Measurements from ENCODE around the gene MRPL34. TPM values are rescaled to one million over a fixed set of nuclear protein-coding genes. Genes with fewer than 3 reads are reported as not detected.

Gene MRPL34
- 100 to 1,000 TPM; 189 to 270 (median 197) TPM for polyA plus RNA-seq

DNA sequence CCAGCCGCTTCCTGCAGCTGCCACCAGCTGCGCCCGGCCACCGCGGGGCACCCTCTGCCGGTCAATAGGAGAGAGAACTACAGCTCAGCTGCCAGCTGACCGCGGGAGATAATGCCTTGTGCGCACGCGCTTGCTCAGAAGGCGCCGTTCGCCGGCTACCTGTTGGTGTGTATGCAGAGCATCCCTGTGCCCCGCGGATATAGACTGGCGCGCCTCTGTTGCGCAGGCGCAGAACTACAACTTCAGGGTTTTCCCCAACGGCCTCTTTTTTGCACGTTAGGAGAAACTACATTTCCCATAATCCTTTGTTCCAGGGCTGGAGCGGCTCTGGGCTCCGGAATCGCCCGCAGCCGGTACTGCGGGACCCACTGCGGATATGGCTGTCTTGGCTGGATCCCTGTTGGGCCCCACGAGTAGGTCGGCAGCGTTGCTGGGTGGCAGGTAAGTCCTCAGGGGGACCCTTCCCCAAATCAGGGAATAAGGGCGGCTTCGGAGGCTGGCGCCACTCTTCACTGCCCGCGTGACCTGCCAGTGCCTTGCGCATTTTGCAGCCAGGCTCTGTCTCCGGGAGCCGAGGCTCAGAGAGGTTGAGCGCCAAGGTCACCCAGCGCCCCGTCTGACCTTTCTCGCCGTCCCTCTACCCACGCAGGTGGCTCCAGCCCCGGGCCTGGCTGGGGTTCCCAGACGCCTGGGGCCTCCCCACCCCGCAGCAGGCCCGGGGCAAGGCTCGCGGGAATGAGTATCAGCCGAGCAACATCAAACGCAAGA, at the start of gene MRPL34:
TSS of gene MRPL34 (plus strand) at position 356 of the 768 bp plus-strand sequence. CDS start at position 377, 21 bp downstream.
- Mint-ChIP-seq H3K9me3 (no peaks in the 10 kb centered on the region), H3K27ac (peak within 1 kb of the TSS; percentile 82 to 93 (median 90)), H3K36me3 (no peaks in the 10 kb centered on the region), H3K27me3 (ENCODE audit: low read depth in 3 of 3) (peaks cover 6 to 11% (median 9%) of the 10 kb centered on the region in 3 donors), H3K4me3 (peak within 1 kb of the TSS; percentile 88 to 92 (median 88)), H3K4me1 (peaks cover 60% of the 10 kb centered on the region in 2 donors)
- peak; percentile 96 to 97 (median 96) for DNase-seq

DNA sequence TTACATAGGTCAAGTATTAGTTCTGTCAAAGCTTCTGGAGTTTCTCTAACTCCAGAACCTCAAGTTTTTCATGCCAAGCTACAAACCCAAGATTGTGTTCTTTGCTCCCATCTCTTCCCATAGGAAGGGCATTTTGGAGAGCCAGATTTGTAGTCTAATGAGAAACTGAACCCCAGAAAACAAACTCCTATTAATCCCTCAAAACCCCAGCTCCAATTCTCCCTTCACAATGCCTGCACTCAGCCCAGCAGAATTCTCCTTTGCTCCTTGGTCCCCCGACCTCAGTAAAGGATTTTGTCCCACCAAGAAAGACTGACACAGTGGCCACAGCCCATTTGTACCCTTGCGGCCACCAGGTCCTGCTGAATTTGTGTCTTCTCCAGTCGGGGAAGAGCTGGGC, 49.5 kb upstream of the MRPL34 start:
- Mint-ChIP-seq H3K9me3 (no peaks in the 10 kb centered on the region), H3K4me1 (peaks cover 3 to 6% of the 10 kb centered on the region in 2 donors), H3K36me3 (no peaks in the 10 kb centered on the region), H3K27ac (no peak overlapping the region), H3K4me3 (no peak overlapping the region), H3K27me3 (ENCODE audit: low read depth in 3 of 3) (peaks cover 0 to 6% (median 2%) of the 10 kb centered on the region in 3 donors)
- no peak for DNase-seq

DNA sequence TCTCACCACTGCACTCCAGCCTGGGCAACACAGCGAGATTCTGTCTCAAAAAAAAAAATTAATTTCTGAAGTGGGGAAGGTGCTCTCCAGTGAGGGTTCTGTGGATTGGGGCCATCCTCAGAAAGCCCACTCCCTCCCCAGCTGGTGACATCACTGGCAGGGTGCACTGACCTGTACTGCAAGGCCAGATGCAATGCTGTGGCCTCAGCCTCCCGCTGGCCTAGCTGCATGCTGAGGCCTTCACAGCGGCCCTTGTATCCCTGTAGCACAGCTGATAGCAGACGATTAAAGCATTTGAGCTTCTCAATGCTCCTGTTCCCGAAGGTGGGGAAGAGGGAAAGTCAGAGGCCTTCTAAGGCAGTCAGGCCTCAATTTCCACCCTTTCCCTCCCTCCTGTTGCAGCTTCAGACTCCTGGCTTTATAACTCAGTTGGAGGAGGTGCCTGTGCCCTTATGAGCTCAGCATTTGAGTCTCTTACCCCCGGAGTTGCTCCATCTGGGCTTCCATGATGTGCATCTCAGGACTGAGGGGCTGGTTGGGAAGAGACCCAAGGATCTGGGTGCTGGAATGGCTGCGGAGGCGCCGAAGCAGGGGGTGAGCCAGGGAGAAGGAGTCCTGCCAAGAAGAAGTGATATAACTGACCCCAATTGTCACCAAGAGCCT, 46.4 kb upstream of the MRPL34 start:
- peaks cover 3 to 6% of the 10 kb centered on the region in 2 donors for H3K4me1 Mint-ChIP-seq

DNA sequence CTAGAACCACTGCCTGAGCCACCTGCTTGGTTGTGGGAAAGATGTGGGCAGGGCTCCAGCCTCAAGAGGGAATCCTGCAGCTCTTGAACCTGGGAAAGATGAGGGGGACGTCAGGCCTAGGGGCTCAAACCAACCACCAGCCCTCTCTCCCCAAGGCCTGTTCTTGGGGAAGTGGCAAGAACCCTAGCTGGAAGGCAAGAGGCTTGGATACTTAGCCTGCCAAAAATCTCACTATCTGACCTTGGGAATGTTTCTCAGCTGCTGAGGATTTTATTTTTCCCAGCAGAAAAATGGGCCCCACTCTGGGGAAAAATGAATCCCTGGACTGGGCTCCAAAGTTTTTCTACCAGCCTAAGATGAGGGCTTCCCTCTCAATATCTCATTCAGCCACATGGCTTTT, 45.7 kb upstream of the MRPL34 start:
- no peak overlapping the region for H3K27ac Mint-ChIP-seq
- H3K27me3 Mint-ChIP-seq (ENCODE audit: low read depth in 3 of 3) = peaks cover 0 to 4% (median 2%) of the 10 kb centered on the region in 3 donors
- H3K4me1 Mint-ChIP-seq = peaks cover 5 to 6% of the 10 kb centered on the region in 2 donors
- DNase-seq = no peak
- H3K36me3 Mint-ChIP-seq = no peaks in the 10 kb centered on the region
- H3K9me3 Mint-ChIP-seq = no peaks in the 10 kb centered on the region
- H3K4me3 Mint-ChIP-seq = no peak overlapping the region

More for the DNA sequence above, 46.4 kb upstream of the MRPL34 start:
- DNase-seq = no peak
- Mint-ChIP-seq H3K9me3 (no peaks in the 10 kb centered on the region), H3K27me3 (ENCODE audit: low read depth in 3 of 3) (peaks cover 0 to 6% (median 0%) of the 10 kb centered on the region in 3 donors), H3K36me3 (no peaks in the 10 kb centered on the region), H3K4me3 (no peak overlapping the region), H3K27ac (no peak overlapping the region)

DNA sequence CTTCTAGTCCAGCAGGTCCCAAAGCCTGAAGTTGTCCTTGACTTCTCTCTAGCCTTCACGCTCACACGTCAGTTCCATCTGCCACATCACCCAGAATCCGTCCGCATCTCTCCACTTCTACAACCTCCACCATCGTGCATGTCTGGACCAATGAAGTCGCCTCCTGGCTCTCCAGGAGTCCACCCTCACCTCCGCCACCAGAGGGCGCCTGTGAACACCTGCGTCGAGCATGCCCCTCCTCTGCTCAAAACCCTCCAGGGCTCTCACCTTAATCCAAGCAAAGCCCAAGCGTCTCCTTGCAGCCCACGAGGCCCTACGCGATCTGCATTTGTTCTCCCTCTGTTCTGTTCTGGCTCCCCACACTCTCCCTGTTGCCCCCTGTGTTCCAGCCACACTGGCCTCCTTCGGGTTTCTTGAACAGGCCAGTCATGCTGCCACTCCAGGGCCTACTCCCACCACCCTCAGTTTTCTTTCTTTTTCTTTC, 44.8 kb upstream of the MRPL34 start:
- Mint-ChIP-seq H3K4me3 (no peak overlapping the region), H3K4me1 (peaks cover 5 to 6% of the 10 kb centered on the region in 2 donors), H3K36me3 (no peaks in the 10 kb centered on the region), H3K27me3 (ENCODE audit: low read depth in 3 of 3) (peaks cover 0 to 4% (median 2%) of the 10 kb centered on the region in 3 donors), H3K27ac (no peak overlapping the region), H3K9me3 (no peaks in the 10 kb centered on the region)
- peak; percentile 76 to 84 (median 82) for DNase-seq

DNA sequence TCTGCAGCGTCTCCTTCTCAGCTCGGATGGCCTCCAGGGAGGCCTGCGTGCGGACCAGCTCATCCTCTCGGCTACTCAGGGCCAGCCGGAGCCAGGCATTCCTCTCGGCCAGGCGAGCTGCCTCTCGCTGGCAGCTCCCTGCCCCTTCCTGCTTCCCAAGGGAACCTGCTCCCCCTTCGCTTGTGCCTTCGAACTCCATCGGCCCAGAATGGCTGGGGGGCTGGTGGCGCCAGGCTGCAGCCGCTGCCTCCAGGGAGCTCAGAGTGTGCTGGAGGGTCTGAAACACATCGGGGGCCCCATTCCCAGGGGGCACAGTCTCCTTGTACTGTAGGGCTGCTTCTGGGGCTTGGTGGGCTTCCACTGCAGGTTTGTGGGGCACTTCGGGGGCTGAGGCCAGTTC, 43.1 kb upstream of the MRPL34 start:
- peaks cover 16 to 17% of the 10 kb centered on the region in 2 donors for H3K4me1 Mint-ChIP-seq
- no peaks in the 10 kb centered on the region for H3K36me3 Mint-ChIP-seq
- no peak for DNase-seq
- no peak overlapping the region for H3K27ac Mint-ChIP-seq
- H3K27me3 Mint-ChIP-seq (ENCODE audit: low read depth in 3 of 3) = peaks cover 6 to 9% (median 9%) of the 10 kb centered on the region in 3 donors
- H3K4me3 Mint-ChIP-seq = no peak overlapping the region
- no peaks in the 10 kb centered on the region for H3K9me3 Mint-ChIP-seq

DNA sequence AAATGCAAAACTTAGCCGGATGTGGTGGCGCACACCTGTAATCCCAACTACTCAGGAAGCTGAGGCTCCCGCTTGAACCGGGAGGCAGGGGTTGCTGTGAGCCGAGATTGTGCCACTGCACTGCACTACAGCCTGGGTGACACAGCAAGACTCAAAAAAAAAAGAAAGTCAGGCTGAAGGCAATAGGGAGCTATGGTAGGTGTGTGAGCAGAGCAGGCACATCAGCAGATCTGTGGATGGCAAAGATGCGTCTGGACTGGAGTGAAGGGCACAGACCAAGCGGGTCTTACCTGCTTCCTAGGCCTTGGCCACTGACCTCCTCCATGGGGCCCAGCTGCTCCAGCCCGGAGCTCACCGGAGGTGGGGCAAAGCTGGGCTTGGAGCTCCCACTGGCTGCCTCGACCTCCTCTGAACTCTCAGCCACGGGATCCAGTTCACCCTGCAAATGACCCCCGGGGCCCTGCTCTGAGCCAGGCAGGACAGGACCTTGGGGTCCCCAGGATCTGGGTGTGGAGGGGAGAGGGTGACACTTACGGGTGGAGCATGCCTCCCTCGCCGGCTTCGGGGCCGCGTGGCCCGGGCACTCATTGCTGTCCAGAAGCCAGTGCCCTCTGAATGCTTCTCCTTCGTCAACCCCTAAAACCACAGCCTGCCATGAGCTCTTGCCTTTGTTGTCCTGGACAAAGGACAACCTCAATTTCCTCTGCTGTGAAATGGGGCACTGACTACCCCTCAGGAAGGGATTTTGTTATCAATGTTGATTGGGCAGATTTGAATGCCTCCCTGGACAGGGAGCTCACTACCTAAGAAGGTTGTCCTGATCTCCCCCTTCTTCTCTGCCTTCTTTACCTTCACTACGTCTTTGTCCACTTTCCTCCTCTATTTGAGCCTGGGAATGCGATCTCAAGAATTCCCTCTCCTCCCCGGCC, 41.7 kb upstream of the MRPL34 start:
- peaks cover 22 to 24% of the 10 kb centered on the region in 2 donors for H3K4me1 Mint-ChIP-seq
- no peak for DNase-seq
- H3K9me3 Mint-ChIP-seq = no peaks in the 10 kb centered on the region
- peaks cover 6 to 9% (median 9%) of the 10 kb centered on the region in 3 donors for H3K27me3 Mint-ChIP-seq (ENCODE audit: low read depth in 3 of 3)
- no peak overlapping the region for H3K27ac Mint-ChIP-seq
- H3K4me3 Mint-ChIP-seq = no peak overlapping the region
- H3K36me3 Mint-ChIP-seq = no peaks in the 10 kb centered on the region

DNA sequence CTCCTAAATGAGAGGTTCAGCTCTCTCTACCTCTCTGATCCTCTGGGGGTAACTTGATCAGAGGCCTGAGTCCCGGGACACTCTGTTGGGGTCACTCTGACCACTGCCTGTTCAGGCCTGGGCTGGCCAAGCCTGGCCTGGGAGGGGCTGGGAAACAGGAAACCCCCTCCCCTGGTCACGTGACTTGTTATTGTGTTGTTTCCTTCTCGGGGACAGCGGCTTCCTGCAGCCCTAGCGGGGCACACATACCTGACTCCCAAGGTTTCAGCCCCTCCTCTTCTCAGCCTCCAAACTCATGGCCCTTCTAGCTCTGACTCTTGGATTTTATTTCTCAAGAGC, 41.1 kb upstream of the MRPL34 start, which contains the start of gene USHBP1:
TSS of gene USHBP1 (minus strand) at position 105 of the 339 bp plus-strand sequence. CDS start 446 bp downstream, outside the sequence.
- Mint-ChIP-seq H3K36me3 (no peaks in the 10 kb centered on the region), H3K27ac (no peak within 1 kb of the TSS), H3K4me3 (no peak within 1 kb of the TSS)

DNA sequence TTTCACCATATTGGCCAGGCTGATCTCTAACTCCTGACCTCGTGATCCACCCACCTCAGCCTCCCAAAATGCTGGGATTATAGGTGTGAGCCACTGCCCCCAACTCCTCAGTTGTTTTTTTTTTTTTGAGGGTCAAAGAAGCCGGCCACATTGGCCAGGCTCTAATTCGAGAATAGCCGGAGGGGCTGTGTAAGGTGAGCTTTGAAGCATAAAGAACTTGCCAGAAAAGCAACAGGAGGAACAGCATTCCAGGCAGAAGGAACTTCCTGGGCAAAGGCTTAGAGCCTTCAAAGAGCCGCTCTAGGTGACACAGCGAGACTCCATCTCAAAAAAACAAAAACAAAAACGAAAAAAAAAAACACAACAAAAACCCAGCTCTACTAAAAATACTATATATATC, 39.6 kb upstream of the MRPL34 start:
- DNase-seq = no peak
- Mint-ChIP-seq H3K36me3 (peaks cover 0 to 4% (median 0%) of the 10 kb centered on the region in 3 donors), H3K27me3 (ENCODE audit: low read depth in 3 of 3) (peaks cover 5 to 9% (median 6%) of the 10 kb centered on the region in 3 donors), H3K9me3 (no peaks in the 10 kb centered on the region), H3K4me3 (no peak overlapping the region), H3K27ac (no peak overlapping the region), H3K4me1 (peaks cover 19% of the 10 kb centered on the region in 2 donors)

More for the DNA sequence above, 41.1 kb upstream of the MRPL34 start, which contains the start of gene USHBP1:
- no peak for DNase-seq
- Mint-ChIP-seq H3K4me1 (peaks cover 22 to 24% of the 10 kb centered on the region in 2 donors), H3K9me3 (no peaks in the 10 kb centered on the region), H3K27me3 (ENCODE audit: low read depth in 3 of 3) (peaks cover 6 to 9% (median 7%) of the 10 kb centered on the region in 3 donors)

DNA sequence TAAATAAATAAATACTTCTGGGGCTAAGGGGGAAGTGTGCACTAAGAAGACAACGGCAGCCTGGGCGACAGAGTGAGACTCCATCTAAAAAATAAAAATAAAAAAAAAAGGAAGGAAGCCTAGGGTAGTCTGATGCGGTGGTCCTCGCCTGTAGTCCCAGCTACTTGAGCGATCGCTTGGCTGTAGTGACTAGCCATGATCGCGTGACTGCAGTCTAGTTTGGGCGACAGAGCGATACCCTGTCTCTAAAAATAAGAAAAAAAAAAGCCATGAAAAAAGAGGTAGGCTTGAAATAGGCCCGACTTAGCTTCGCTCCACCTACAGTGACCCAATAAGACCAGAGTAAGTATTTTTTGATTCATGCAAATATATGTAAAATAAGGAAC, 39.1 kb upstream of the MRPL34 start:
- peak overlapping the region; percentile 65 to 94 (median 84) for H3K27ac Mint-ChIP-seq

DNA sequence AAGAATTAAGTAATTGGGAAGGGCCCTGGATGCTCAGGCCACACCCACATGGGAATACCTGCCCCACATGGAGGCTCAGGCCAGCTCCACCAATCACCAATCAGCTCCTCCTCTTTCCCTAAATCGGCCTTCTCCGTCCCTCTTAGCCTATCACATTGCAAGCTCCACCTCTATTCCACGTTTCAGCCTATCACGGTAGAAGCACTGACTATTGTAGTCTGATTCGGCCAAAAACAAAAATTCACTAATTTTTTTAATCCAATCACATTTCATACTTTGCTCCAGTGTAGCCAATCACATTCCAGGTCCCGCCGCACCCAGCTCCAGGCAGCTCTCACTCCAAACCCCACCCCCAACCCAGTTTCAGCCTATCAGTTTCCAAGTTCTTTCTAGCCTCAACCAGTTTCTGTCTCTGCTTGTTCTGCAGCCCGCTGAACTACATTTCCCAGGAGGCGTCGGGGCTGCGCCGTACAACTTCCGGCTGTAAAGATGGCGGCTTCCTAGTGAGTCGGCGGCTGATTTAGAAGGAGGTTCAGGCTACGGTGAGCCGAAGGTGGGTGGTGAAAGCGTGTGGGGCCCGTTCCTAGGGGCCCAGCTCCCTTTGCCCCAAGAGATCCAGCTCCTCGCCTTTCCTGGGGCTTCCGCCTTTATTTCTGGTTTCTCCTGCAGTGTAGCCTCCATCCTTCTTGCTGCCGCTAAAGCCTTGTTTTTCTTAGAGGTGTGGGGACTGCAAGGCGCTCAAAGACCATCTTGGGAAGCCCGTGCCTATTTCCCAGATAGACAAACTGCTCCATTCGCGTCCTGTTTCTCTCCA, 38.5 kb upstream of the MRPL34 start, which contains the start of gene BABAM1:
TSS of gene BABAM1 (plus strand) at position 469 of the 814 bp plus-strand sequence. CDS start 1,364 bp downstream, outside the sequence.
- Mint-ChIP-seq H3K36me3 (peaks cover 0 to 10% (median 0%) of the 10 kb centered on the region in 3 donors), H3K4me3 (peak within 1 kb of the TSS; percentile 71 to 89 (median 82)), H3K9me3 (no peaks in the 10 kb centered on the region), H3K4me1 (peaks cover 18 to 19% of the 10 kb centered on the region in 2 donors), H3K27me3 (ENCODE audit: low read depth in 3 of 3) (peaks cover 5 to 9% (median 6%) of the 10 kb centered on the region in 3 donors), H3K27ac (peak within 1 kb of the TSS; percentile 65 to 94 (median 84))
- DNase-seq = peak; percentile 97

More for the DNA sequence above, 39.1 kb upstream of the MRPL34 start:
- Mint-ChIP-seq H3K27me3 (ENCODE audit: low read depth in 3 of 3) (peaks cover 5 to 9% (median 6%) of the 10 kb centered on the region in 3 donors), H3K36me3 (peaks cover 0 to 9% (median 0%) of the 10 kb centered on the region in 3 donors), H3K4me1 (peaks cover 18 to 19% of the 10 kb centered on the region in 2 donors), H3K4me3 (peak overlapping the region; percentile 71 to 89 (median 82)), H3K9me3 (no peaks in the 10 kb centered on the region)
- DNase-seq = no peak

DNA sequence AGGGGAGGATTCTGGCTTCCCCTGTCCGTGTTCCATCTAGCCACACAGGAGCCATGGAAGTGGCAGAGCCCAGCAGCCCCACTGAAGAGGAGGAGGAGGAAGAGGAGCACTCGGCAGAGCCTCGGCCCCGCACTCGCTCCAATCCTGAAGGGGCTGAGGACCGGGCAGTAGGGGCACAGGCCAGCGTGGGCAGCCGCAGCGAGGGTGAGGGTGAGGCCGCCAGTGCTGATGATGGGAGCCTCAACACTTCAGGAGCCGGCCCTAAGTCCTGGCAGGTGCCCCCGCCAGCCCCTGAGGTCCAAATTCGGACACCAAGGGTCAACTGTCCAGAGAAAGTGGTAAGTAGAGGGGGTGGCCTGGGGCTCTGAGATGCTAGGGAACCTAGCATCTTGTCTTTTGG, 36.9 kb upstream of the MRPL34 start:
- Mint-ChIP-seq H3K27me3 (ENCODE audit: low read depth in 3 of 3) (peaks cover 5 to 9% (median 6%) of the 10 kb centered on the region in 3 donors), H3K4me1 (peaks cover 18 to 19% of the 10 kb centered on the region in 2 donors), H3K9me3 (no peaks in the 10 kb centered on the region), H3K4me3 (peak overlapping the region; percentile 10 to 54 (median 36)), H3K27ac (no peak overlapping the region), H3K36me3 (peaks cover 0 to 10% (median 0%) of the 10 kb centered on the region in 3 donors)
- DNase-seq = no peak

Data from immature natural killer cell (primary cell).